AG09309 (cell line): ENCODE measurements around the gene ITGA5.
A peak's percentile ranks its signal among the peaks of the same experiment; 100 is the strongest.

Experiments
- DNase-seq: peaks from one replicate; pipeline ENCODE4 v3.0.0-alpha.2; 2010; ENCODE audit warnings: low read depth
- H3K4me3 ChIP-seq: 2 replicates; pipeline ENCODE4 v1.5.1; 2011; ENCODE audit warnings: mild to moderate bottlenecking, low read depth, low read length, moderate library complexity; ENCODE audit not compliant: control insufficient read depth
- TF ChIP-seq, protein P1 (sequence below): IDR thresholded peaks from 2 replicates; pipeline ENCODE4 v1.5.1; 2011; ENCODE audit warnings: mild to moderate bottlenecking, low read depth, low read length, inconsistent platforms; ENCODE audit not compliant: insufficient read depth, control insufficient read depth; ENCODE audit errors: missing control alignments

ITGA5 gene

DNA sequence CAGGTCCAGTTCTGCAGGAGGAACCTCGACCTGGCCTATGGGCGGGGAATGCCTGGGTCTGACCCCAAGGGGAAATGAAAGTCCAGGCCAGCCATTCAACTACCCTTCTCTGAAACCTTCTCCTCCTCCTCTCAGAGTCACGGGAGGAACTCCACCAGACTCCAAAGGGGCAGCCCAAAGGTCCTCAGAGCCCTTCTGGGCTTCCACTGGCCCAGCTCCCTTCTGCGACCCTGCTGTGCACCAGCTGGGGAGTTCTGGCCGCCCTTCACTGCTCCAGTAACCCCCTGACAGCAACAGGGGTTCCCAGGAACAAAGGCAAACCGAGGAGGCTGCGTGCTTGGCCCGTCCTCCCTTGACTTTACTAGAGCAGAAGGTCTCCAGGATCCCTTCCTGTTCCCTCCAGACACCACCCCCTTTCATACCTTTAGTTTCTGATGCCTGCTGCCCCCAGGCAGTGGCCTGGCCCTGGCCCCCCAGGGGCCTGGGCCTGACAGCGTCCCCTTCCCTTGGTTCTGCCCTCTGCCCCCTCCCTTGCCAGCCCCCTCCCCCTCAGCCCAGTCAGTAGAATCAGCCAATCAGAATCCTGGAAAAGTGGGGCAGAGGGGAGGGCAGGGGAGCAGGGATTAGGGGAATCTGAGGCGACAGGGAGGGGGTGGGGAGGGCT is 33.7 kb downstream of the ITGA5 start:
- no peak for DNase-seq
- H3K4me3 ChIP-seq, result no peak overlapping the region
- TF ChIP-seq, protein P1, sequence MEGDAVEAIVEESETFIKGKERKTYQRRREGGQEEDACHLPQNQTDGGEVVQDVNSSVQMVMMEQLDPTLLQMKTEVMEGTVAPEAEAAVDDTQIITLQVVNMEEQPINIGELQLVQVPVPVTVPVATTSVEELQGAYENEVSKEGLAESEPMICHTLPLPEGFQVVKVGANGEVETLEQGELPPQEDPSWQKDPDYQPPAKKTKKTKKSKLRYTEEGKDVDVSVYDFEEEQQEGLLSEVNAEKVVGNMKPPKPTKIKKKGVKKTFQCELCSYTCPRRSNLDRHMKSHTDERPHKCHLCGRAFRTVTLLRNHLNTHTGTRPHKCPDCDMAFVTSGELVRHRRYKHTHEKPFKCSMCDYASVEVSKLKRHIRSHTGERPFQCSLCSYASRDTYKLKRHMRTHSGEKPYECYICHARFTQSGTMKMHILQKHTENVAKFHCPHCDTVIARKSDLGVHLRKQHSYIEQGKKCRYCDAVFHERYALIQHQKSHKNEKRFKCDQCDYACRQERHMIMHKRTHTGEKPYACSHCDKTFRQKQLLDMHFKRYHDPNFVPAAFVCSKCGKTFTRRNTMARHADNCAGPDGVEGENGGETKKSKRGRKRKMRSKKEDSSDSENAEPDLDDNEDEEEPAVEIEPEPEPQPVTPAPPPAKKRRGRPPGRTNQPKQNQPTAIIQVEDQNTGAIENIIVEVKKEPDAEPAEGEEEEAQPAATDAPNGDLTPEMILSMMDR, result no peak

DNA sequence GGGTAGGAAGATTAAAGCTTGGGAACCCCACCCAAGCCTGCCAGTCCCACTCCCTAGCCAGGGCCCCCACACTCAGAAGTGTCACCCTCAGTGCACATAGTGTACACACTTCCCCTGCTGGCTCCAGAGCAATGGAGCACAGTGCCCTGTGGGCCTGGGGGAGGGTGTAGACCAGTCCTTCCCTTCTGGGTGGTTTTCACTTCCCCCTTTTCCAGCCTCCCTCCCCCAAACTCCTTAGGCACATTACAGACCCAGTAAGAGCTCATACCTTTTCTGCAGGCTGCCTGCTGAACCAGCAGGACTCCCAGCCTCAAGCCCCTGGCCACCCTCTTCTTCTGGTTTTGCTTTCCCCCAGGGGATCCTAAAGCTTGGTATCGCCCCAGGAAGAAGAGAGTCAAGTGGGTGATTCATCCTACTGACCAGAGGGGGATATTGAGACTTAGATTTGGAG is 34.5 kb downstream of the ITGA5 start, which contains the start of gene ZNF385A:
Gene ZNF385A (minus strand): TSS at position 143 of the 451 bp plus-strand sequence. CDS start 219 bp downstream, outside the sequence.
- TF ChIP-seq, protein P1, result no peak
- no peak within 1 kb of the TSS for H3K4me3 ChIP-seq
- DNase-seq, result no peak

DNA sequence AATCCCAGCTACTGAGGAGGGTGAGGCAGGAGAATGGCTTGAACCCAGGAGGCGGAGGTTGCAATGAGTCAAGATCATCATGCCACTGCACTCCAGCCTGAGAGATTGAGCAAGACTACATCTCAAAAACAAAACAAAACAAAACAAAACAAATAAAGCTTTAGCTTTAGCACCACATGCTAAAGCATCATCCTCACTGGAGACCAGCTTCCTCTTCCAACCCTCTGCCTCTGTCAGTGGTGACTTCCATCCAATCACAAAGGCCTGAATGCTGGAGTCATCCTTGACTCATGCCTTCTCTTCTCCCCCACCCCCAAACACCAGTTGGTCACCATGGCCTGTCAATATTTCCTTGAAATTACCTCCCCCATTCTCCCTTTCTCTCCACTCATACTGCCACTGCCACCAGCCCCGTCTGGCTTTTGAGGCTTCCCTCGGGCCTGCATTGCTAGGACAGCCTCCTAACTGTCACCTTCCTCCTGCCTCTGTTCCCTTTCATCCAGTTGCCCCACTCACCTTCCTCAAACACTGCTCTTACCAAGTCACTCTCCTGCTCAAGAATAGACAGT is 35.9 kb downstream of the ITGA5 start:
- TF ChIP-seq, protein P1, result no peak
- peak; percentile 74 for DNase-seq
- H3K4me3 ChIP-seq, result no peak overlapping the region

DNA sequence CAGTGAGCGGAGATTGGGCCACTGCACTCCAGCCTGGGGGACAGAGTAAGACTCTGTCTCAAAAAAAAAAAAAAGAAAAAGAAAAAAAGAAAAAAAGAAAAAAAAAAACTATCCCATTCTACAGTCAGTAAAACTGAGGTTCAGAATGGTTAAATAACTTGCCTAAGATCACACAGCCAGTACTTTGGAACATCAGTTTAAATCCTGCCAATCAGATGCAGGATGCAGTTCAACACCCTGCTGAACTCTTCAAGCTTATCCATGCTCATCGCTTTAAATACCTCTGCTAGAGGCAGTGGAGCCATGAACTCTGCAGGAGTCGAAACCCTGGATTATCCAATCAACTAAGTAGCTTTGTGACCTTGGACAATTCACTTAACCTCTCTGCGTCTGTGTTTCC is 37.9 kb downstream of the ITGA5 start:
- H3K4me3 ChIP-seq, result no peak overlapping the region
- no peak for DNase-seq
- TF ChIP-seq, protein P1, result no peak

DNA sequence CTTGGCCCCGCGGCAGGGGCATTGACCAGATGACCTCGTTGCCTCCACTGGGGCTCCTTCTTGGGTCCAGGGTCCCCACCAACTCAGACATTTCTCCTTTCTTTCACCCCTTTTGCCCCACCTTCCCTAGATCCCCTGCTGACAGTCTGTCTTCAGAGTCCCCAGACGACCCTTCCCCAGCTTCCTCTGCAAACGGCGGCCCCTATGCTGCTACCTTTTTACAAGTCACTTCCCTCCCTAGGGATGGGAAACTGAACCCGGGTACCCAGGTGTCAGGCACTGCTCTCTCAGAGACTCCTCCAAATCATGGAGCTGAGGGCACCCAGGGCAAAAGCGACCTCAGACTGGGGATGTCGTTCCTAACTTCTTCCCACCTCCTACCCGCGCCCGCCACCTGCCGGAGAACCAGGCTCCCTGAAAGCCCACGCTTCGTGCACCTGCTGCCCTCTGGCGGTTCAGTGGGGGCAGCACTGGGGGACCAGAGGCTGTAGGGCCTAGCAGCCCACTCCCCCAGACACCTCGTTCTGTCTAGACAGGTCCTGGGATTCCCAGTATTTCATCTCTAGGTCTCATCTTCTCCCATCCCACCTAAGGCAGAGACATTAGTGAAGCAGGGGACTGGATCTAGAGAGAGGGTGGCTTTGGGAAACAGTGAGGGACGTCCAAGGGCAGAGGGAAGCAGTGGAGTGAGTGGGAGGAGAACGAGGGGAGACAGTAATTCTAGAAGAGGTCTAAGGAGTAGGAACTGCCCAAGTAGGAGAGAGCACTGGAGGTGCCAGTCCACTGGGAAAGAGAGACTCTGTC is 39.5 kb downstream of the ITGA5 start:
- TF ChIP-seq, protein P1, result peak; percentile 100
- peak overlapping the region; percentile 25 for H3K4me3 ChIP-seq
- no peak for DNase-seq

DNA sequence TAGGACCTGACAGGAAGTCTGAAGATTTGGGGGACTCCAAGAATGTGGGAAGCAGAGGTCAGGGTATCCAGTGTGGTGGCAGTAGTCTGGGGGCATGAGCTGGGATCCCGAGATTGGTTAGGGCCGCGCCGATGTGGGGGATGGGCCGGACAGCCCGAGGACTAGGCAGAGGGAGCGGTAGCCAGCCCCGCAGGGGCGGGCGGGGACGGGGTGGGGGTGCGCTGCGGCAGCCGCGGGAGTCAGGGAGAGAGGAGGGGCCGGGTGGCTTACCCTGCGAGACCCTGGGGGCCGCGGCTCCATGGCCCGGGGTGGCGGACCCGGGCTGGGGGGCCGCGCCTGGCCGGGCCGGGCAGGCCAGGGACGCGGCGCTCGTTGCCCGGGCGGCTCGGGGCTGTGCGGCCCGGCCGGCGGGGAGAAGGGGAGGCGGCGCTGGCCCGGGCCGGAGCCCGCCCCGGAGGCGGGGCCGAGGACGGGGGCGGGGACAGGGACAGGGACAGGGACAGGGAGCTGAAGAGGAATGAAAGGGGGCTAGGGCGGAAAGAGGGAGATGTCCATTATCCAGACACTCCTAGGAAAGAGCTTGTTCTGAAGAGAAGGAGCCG is 40.2 kb downstream of the ITGA5 start:
- peak overlapping the region; percentile 27 for H3K4me3 ChIP-seq
- TF ChIP-seq, protein P1, result no peak
- no peak for DNase-seq
